ENCODE results near the gene ARHGDIB. TPM values are rescaled to one million over a fixed set of nuclear protein-coding genes. Genes with fewer than 3 reads are reported as not detected.

ARHGDIB gene
- total and polyA plus RNA-seq, 2 of the 4 experiments (the other 2 are of a cell fraction), result 24.9 to 30.7 TPM

- no peaks in the 10 kb centered on the region for H3K79me1 ChIP-seq (ENCODE audit: low read depth in 1 of 2, low read length in 2 of 2)
- peaks cover 3% of the 10 kb centered on the region; the same call in 1 of the 2 replicates for H3K27me3 ChIP-seq (ENCODE audit: control insufficient read depth, insufficient read depth, low read length)
- H3K56ac ChIP-seq (ENCODE audit: extremely low read depth, insufficient read depth, low read length), result no peak overlapping the region
- no peaks in the 10 kb centered on the region for H3K9me1 ChIP-seq (ENCODE audit: insufficient read depth, low read length)
- H3K36me3 ChIP-seq (ENCODE audit: control insufficient read depth, insufficient read depth, low read length), result no peaks in the 10 kb centered on the region
- no peak overlapping the region for H3K4me3 ChIP-seq (ENCODE audit: insufficient read depth, low read depth, low read length)
- H2BK120ac ChIP-seq (ENCODE audit: low read depth, low read length), result no peak overlapping the region
- ATAC-seq (ENCODE audit: low read depth) (no peak), DNase-seq (no peak)
- no peak overlapping the region for H3K4me2 ChIP-seq (ENCODE audit: low read depth, low read length)
- H2AK9ac ChIP-seq (replicated peaks; ENCODE audit: low read depth, low read length, poor library complexity), result no peak overlapping the region
- H4K8ac ChIP-seq (ENCODE audit: low read depth in 2 of 2, low read length in 2 of 2), result no peak overlapping the region
- H2BK5ac ChIP-seq (ENCODE audit: low read depth, low read length, poor library complexity, severe bottlenecking), result no peak overlapping the region
- H3K4me1 ChIP-seq (ENCODE audit: control insufficient read depth, insufficient read depth, low read length), result peaks cover 2% of the 10 kb centered on the region; the same call in 1 of the 2 replicates
- no peak overlapping the region for H2BK20ac ChIP-seq (ENCODE audit: low read depth, low read length)
- POLR2A ChIA-PET (ENCODE audit: unreplicated experiment), result interaction anchor here (0.6 kb wide), 1 partner anchor 227 kb away, joined by 9 read pairs; no protein-coding TSS in a partner anchor
- TF ChIP-seq RAD21 (IDR thresholded peaks at IDR 0.05; ENCODE audit: low read length) (no peak), MAFK (IDR thresholded peaks at IDR 0.05; ENCODE audit: low read depth, low read length) (no peak), FOS (IDR thresholded peaks at IDR 0.05; ENCODE audit: low read depth, low read length) (no peak), CTCF (conservative IDR thresholded peaks at IDR 0.05; ENCODE audit: low read depth, low read length) (no peak), POLR2A (IDR thresholded peaks at IDR 0.05; ENCODE audit: low read depth, low read length) (no peak), MXI1 (IDR thresholded peaks at IDR 0.05; ENCODE audit: borderline replicate concordance, low read depth, low read length) (no peak), BHLHE40 (IDR thresholded peaks at IDR 0.05; ENCODE audit: low read depth, low read length) (no peak), ELK1 (IDR thresholded peaks at IDR 0.05; ENCODE audit: borderline replicate concordance, low read depth, low read length) (no peak), SMC3 (IDR thresholded peaks at IDR 0.05; ENCODE audit: low read depth, low read length) (no peak), RFX5 (IDR thresholded peaks at IDR 0.05; ENCODE audit: low read depth, low read length) (no peak), CHD1 (IDR thresholded peaks at IDR 0.05; ENCODE audit: low read depth, low read length) (no peak)
- no peak overlapping the region for H3K23ac ChIP-seq (ENCODE audit: low read depth, low read length)
- H3K4ac ChIP-seq (ENCODE audit: low read depth, low read length), result no peak overlapping the region
- H3K14ac ChIP-seq (replicated peaks; ENCODE audit: low read depth, low read length), result no peak overlapping the region
- dilution Hi-C loops (cut with HindIII; ENCODE audit: low sequenced_read_pairs, unreplicated experiment) (no loop called here), in situ Hi-C loops (cut with MboI; ENCODE audit: low sequenced_read_pairs) (loop anchor here (25.0 kb wide), 1 partner anchor 747 kb away; no protein-coding TSS in a partner anchor), intact Hi-C loops (cut with micrococcal nuclease) (no loop called here)
- H2BK15ac ChIP-seq (ENCODE audit: low read depth, low read length), result no peak overlapping the region
- CTCF ChIA-PET, result interaction anchor here (0.6 kb wide), 1 partner anchor 122 kb away, joined by 4 read pairs; no protein-coding TSS in a partner anchor
- no peak overlapping the region for H2AFZ ChIP-seq (replicated peaks; ENCODE audit: low read length, poor library complexity)
- no peak overlapping the region for H2AK5ac ChIP-seq (ENCODE audit: low read depth, low read length)
- no peak overlapping the region for H3K27ac ChIP-seq (ENCODE audit: insufficient read depth, low read length)
- H3K9ac ChIP-seq (ENCODE audit: low read depth, low read length), result no peak overlapping the region
- H4K91ac ChIP-seq (ENCODE audit: insufficient read depth, low read depth, low read length), result no peak overlapping the region
- BruUV-seq (replicated peaks), result no TSS peak
- H4K5ac ChIP-seq (ENCODE audit: low read depth, low read length), result no peak overlapping the region
- no peaks in the 10 kb centered on the region for H4K20me1 ChIP-seq (ENCODE audit: insufficient read depth, low read length)
- H3K18ac ChIP-seq (ENCODE audit: low read depth, low read length), result no peak overlapping the region; the same call in 1 of the 2 replicates
- no CpG with 5 or more reads among the region's 1 CpG for whole genome bisulfite sequencing, 2 experiments (ENCODE audit: extremely low coverage in 2 of 2, insufficient read length in 1 of 2)
- no peaks in the 10 kb centered on the region for H3K9me3 ChIP-seq (ENCODE audit: control insufficient read depth, insufficient read depth, low read length)
Observed at GRCh38 chr12:14984036-14984435, 22.6 kb upstream of the ARHGDIB start.
